Activated CD4-positive, alpha-beta T cell treated with anti-CD3 and anti-CD28 coated beads for 36 hours (primary cell): Measurements from ENCODE around the gene GRID1. TPM values are rescaled to one million over a fixed set of nuclear protein-coding genes. Genes with fewer than 3 reads are reported as not detected.

Experiments
- ATAC-seq: fragments of 200-7000 bp; cut with Tn5 transposase; one replicate; pipeline ENCODE4 v1.10.0; 2021; ENCODE audit warnings: mild to moderate bottlenecking, moderate library complexity
- CTCF ChIA-PET: fragments of 350-600 bp; sonication (Branson Sonifier 250); formaldehyde crosslinking; loops from one replicate; lab custom pipeline; 2021; ENCODE audit warnings: antibody characterized with exemption; lab: Charles Lee
- POLR2A ChIA-PET: fragments of 350-600 bp; sonication (Branson Sonifier 250); formaldehyde crosslinking; loops from one replicate; lab custom pipeline; 2021; ENCODE audit warnings: antibody characterized with exemption, inconsistent platforms; lab: Charles Lee
- DNase-seq: peaks from one replicate; pipeline ENCODE4 v3.0.0-alpha.2; 2020
- H3K27ac Mint-ChIP-seq: one replicate; pipeline ENCODE4 v1.8.0; 2021; ENCODE audit warnings: mixed read lengths
- H3K27me3 Mint-ChIP-seq: one replicate; pipeline ENCODE4 v1.8.0; 2021; ENCODE audit warnings: mixed read lengths
- H3K36me3 Mint-ChIP-seq: one replicate; pipeline ENCODE4 v1.8.0; 2021; ENCODE audit warnings: low read depth, mixed read lengths
- H3K4me1 Mint-ChIP-seq: one replicate; pipeline ENCODE4 v1.8.0; 2021; ENCODE audit warnings: mixed read lengths
- H3K4me3 Mint-ChIP-seq: one replicate; pipeline ENCODE4 v1.8.0; 2021; ENCODE audit warnings: mild to moderate bottlenecking, moderate library complexity, mixed read lengths
- H3K9me3 Mint-ChIP-seq: one replicate; pipeline ENCODE4 v1.8.0; 2021; ENCODE audit warnings: low read depth, mixed read lengths
- intact Hi-C, 2 experiments: fragments of 100-400 bp; cut with DNase I in 1 of 2; cut with micrococcal nuclease in 1 of 2; formaldehyde crosslinking; loops; one replicate each; pipeline versions ENCODE4 v1.14.2 to v1.15.1; 2022 to 2024; cut with DNase I, micrococcal nuclease
- total RNA-seq, 2 experiments: library from RNA; stranded (reverse); gene quantifications; one replicate each; pipeline ENCODE4 v1.2.3, GENCODE V29; 2021

The GRID1 gene
- total RNA-seq, 2 experiments from 2014 or later: not detected

GRCh38 chr10:85922356-85923129 is 444.1 kb downstream of the GRID1 start:
- ChIA-PET CTCF (interaction anchor here (0.6 to 1.1 kb wide), 2 partner anchors 27 to 663 kb away, joined by 3 read pairs; no protein-coding TSS in a partner anchor), POLR2A (no interaction called here)
- intact Hi-C loops: no loop called here
- no peak for ATAC-seq
- Mint-ChIP-seq H3K4me1 (no peaks in the 10 kb centered on the region), H3K9me3 (no peaks in the 10 kb centered on the region), H3K4me3 (no peak overlapping the region), H3K27me3 (no peaks in the 10 kb centered on the region), H3K36me3 (no peaks in the 10 kb centered on the region), H3K27ac (no peak overlapping the region)
- no peak for DNase-seq

GRCh38 chr10:85921789-85922188 is 444.8 kb downstream of the GRID1 start:
- intact Hi-C loops: no loop called here
- no peak for ATAC-seq
- ChIA-PET CTCF (interaction anchor here (1.1 kb wide), 1 partner anchor 664 kb away, joined by 3 read pairs; no protein-coding TSS in a partner anchor), POLR2A (no interaction called here)
- no peak for DNase-seq
- no peaks in the 10 kb centered on the region for H3K36me3 Mint-ChIP-seq
- H3K27ac Mint-ChIP-seq: no peak overlapping the region
- H3K9me3 Mint-ChIP-seq: no peaks in the 10 kb centered on the region
- no peaks in the 10 kb centered on the region for H3K4me1 Mint-ChIP-seq
- H3K27me3 Mint-ChIP-seq: no peaks in the 10 kb centered on the region
- no peak overlapping the region for H3K4me3 Mint-ChIP-seq

DNA sequence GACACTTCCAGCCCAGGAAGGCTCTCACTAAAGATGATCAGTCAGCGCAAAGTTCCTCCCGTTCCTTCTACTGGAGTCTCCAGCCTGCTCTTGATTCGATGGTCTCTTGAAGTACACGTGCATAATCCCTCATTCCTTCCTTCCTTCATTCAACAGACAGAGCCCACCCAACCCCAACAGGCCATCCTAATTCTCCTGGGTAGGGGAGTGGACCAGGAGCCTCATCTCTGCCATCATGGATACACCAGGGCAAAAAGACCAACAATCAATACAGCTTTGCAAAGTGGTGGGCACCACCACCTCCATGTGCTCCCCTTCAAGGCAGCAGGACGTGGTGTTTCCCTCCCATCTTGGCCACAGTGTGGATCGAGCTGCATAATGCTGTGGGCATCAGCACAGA is 446.3 kb downstream of the GRID1 start:
- ChIA-PET POLR2A (no interaction called here), CTCF (no interaction called here)
- H3K9me3 Mint-ChIP-seq: no peaks in the 10 kb centered on the region
- no peaks in the 10 kb centered on the region for H3K27me3 Mint-ChIP-seq
- H3K4me1 Mint-ChIP-seq: no peaks in the 10 kb centered on the region
- intact Hi-C loops: no loop called here
- DNase-seq: no peak
- no peak overlapping the region for H3K27ac Mint-ChIP-seq
- H3K4me3 Mint-ChIP-seq: no peak overlapping the region
- H3K36me3 Mint-ChIP-seq: no peaks in the 10 kb centered on the region
- no peak for ATAC-seq

- no peaks in the 10 kb centered on the region for H3K36me3 Mint-ChIP-seq
- H3K9me3 Mint-ChIP-seq: no peaks in the 10 kb centered on the region
- ATAC-seq (no peak), DNase-seq (no peak)
- intact Hi-C loops: no loop called here
- no peak overlapping the region for H3K27ac Mint-ChIP-seq
- H3K4me3 Mint-ChIP-seq: no peak overlapping the region
- CTCF ChIA-PET: no interaction called here
- H3K4me1 Mint-ChIP-seq: no peaks in the 10 kb centered on the region
- POLR2A ChIA-PET: no interaction called here
- no peaks in the 10 kb centered on the region for H3K27me3 Mint-ChIP-seq
These were observed 447.0 kb downstream of the GRID1 start for GRCh38 chr10:85919491-85920021.

- Mint-ChIP-seq H3K9me3 (no peaks in the 10 kb centered on the region), H3K27me3 (no peaks in the 10 kb centered on the region), H3K4me3 (no peak overlapping the region), H3K36me3 (no peaks in the 10 kb centered on the region), H3K4me1 (no peaks in the 10 kb centered on the region), H3K27ac (no peak overlapping the region)
- ChIA-PET POLR2A (no interaction called here), CTCF (interaction anchor here (0.5 kb wide), 1 partner anchor 18 kb away, joined by 3 read pairs; no protein-coding TSS in a partner anchor)
- intact Hi-C loops: no loop called here
- ATAC-seq (no peak), DNase-seq (no peak)
These were observed 448.2 kb downstream of the GRID1 start for GRCh38 chr10:85918371-85918770.

DNA sequence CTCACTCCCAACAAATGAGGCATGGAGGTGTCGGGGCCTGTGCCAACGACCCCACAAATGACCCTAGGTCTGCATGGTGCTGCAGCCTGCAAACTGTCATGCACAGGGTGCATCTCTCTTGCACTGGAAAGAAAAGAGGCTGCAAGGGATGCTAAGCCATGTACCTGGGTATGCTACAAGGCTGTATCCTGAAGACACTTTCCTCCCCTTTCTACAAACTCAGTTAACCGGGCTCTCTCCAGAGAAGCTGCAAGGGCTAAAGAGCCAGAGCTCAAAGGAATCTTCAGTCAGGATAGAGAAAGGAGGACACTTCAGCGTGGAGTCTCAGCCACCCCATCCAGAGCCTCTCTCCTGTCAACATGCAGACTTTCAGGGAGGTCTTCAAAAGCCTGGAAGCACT is 449.0 kb downstream of the GRID1 start:
- no peak overlapping the region for H3K27ac Mint-ChIP-seq
- H3K27me3 Mint-ChIP-seq: no peaks in the 10 kb centered on the region
- intact Hi-C loops: no loop called here
- ATAC-seq (no peak), DNase-seq (no peak)
- no peaks in the 10 kb centered on the region for H3K9me3 Mint-ChIP-seq
- ChIA-PET CTCF (no interaction called here), POLR2A (no interaction called here)
- no peak overlapping the region for H3K4me3 Mint-ChIP-seq
- no peaks in the 10 kb centered on the region for H3K36me3 Mint-ChIP-seq
- no peaks in the 10 kb centered on the region for H3K4me1 Mint-ChIP-seq

- H3K36me3 Mint-ChIP-seq: no peaks in the 10 kb centered on the region
- H3K4me3 Mint-ChIP-seq: no peak overlapping the region
- POLR2A ChIA-PET: no interaction called here
- no peaks in the 10 kb centered on the region for H3K27me3 Mint-ChIP-seq
- no peak overlapping the region for H3K27ac Mint-ChIP-seq
- no peak for DNase-seq
- intact Hi-C loops: no loop called here
- CTCF ChIA-PET: no interaction called here
- no peaks in the 10 kb centered on the region for H3K4me1 Mint-ChIP-seq
- no peaks in the 10 kb centered on the region for H3K9me3 Mint-ChIP-seq
- no peak for ATAC-seq
These were observed 449.5 kb downstream of the GRID1 start for GRCh38 chr10:85916994-85917573.

DNA sequence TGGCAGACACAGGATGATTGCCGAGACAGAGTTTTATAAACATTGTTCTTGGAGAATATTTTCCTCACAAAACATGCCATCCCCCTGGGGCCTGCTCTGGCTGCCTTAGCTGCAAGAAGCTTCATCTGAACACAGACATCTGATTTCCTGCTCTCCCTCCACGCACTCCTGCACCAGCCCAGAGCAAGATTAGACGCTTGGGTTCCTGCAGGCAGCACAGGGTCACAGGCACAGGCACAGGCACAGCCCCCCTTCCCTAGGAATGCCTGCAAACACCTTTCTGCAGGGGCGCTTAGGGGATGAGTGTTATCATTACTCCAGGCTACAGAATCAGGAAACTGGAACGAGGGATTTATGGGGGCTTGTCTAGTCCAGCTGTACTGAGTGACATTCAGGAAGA is 450.3 kb downstream of the GRID1 start:
- Mint-ChIP-seq H3K27ac (no peak overlapping the region), H3K4me3 (no peak overlapping the region), H3K27me3 (no peaks in the 10 kb centered on the region), H3K9me3 (no peaks in the 10 kb centered on the region), H3K4me1 (no peaks in the 10 kb centered on the region), H3K36me3 (no peaks in the 10 kb centered on the region)
- DNase-seq: no peak
- intact Hi-C loops: no loop called here
- POLR2A ChIA-PET: no interaction called here
- ATAC-seq: no peak
- CTCF ChIA-PET: no interaction called here

- intact Hi-C loops: no loop called here
- ChIA-PET POLR2A (no interaction called here), CTCF (no interaction called here)
- no peaks in the 10 kb centered on the region for H3K4me1 Mint-ChIP-seq
- no peak for ATAC-seq
- no peaks in the 10 kb centered on the region for H3K27me3 Mint-ChIP-seq
- no peak for DNase-seq
- no peaks in the 10 kb centered on the region for H3K9me3 Mint-ChIP-seq
- H3K36me3 Mint-ChIP-seq: no peaks in the 10 kb centered on the region
- H3K27ac Mint-ChIP-seq: no peak overlapping the region
- no peak overlapping the region for H3K4me3 Mint-ChIP-seq
These were observed 451.2 kb downstream of the GRID1 start for GRCh38 chr10:85915245-85915846.

DNA sequence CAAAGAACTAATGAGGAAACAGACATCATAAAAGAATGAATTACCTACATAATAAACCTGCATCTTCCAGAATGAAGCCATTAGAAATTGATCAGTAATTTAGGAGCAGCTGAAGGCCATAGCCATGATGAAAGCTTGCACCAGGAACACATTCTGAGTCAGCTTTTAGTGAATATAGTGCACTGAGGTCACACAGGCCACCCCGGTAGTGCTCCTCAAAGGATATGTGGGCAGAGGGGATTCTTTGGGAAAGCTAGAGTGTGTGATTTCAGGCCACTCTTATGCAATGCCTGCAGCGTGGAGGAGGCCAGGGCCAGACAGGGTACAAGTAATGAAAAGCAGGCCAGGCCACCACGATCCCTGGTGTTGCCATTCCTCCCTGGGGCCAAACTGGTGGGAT is 451.9 kb downstream of the GRID1 start:
- DNase-seq (no peak), ATAC-seq (no peak)
- no peak overlapping the region for H3K27ac Mint-ChIP-seq
- intact Hi-C loops: no loop called here
- no peaks in the 10 kb centered on the region for H3K27me3 Mint-ChIP-seq
- no peaks in the 10 kb centered on the region for H3K9me3 Mint-ChIP-seq
- ChIA-PET POLR2A (no interaction called here), CTCF (no interaction called here)
- no peaks in the 10 kb centered on the region for H3K4me1 Mint-ChIP-seq
- no peak overlapping the region for H3K4me3 Mint-ChIP-seq
- H3K36me3 Mint-ChIP-seq: no peaks in the 10 kb centered on the region

DNA sequence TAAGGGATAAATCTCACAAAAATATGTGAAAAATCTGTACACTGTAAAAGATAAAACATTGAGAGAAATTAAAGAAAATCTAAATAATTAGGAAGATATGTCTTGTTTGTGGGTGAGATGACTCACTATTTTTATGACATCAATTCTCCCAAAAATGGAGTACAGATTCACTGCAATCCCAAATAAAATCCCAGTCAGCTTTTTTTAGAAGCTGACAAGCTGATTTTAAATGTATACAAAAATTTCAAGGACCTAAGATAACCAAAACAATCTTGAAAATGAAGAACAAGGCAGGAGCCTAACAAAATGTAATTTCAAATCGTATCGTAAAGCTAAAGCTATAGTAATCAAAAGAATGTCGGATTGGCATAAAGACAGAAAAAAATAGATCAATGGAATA is 458.1 kb downstream of the GRID1 start:
- Mint-ChIP-seq H3K36me3 (no peaks in the 10 kb centered on the region), H3K4me3 (no peak overlapping the region), H3K27ac (no peak overlapping the region), H3K9me3 (no peaks in the 10 kb centered on the region), H3K27me3 (peaks cover 7% of the 10 kb centered on the region), H3K4me1 (no peaks in the 10 kb centered on the region)
- intact Hi-C loops: no loop called here
- CTCF ChIA-PET: no interaction called here
- POLR2A ChIA-PET: no interaction called here
- no peak for DNase-seq
- no peak for ATAC-seq

DNA sequence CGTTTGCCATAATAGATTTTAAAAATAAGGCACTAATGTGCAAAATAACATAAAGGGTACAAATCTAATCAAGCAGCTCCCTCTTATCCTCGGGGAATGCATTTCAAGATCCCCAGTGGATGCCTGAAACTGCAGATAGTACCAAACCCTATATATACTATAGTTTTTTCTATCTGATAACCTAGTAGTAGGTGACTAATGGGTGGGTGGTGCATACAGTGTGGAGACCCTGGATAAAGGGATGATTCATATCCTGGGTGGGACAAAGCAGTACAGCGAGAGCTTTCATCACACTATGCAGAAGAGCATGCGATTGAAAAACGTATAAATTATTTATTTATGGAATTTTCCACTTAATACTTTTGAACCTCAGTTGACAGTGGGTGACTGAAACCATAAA is 464.5 kb downstream of the GRID1 start:
- Mint-ChIP-seq H3K27ac (no peak overlapping the region), H3K36me3 (no peaks in the 10 kb centered on the region), H3K4me3 (no peak overlapping the region), H3K9me3 (no peaks in the 10 kb centered on the region), H3K27me3 (peaks cover 14% of the 10 kb centered on the region), H3K4me1 (no peaks in the 10 kb centered on the region)
- DNase-seq (no peak), ATAC-seq (no peak)
- ChIA-PET POLR2A (no interaction called here), CTCF (no interaction called here)
- intact Hi-C loops: no loop called here
